GM13977 (cell line): ENCODE results near the gene UBE2V1.

ENCODE experiments used
- DNase-seq: peaks from one replicate; pipeline ENCODE4 v3.0.0; 2012; ENCODE audit warnings: low spot score
- in situ Hi-C: fragments of 300-500 bp; cut with MboI; formaldehyde crosslinking; loops from one replicate; pipeline ENCODE4 v1.12.0; 2022; ENCODE audit warnings: low sequenced_read_pairs, low pct_unique_long_range_greater_than_20kb, mixed read lengths, inconsistent platforms; ENCODE audit not compliant: unreplicated experiment
- TF ChIP-seq, protein P1 (sequence below): IDR thresholded peaks from 2 replicates; pipeline ENCODE4 v1.5.1; 2012; ENCODE audit warnings: mild to moderate bottlenecking, control low read depth; ENCODE audit not compliant: insufficient read depth; ENCODE audit errors: extremely low read depth, missing control alignments

The UBE2V1 gene

GRCh38 chr20:50149481-50150254 lies 36.7 kb upstream of the UBE2V1 start:
- TF ChIP-seq, protein P1, sequence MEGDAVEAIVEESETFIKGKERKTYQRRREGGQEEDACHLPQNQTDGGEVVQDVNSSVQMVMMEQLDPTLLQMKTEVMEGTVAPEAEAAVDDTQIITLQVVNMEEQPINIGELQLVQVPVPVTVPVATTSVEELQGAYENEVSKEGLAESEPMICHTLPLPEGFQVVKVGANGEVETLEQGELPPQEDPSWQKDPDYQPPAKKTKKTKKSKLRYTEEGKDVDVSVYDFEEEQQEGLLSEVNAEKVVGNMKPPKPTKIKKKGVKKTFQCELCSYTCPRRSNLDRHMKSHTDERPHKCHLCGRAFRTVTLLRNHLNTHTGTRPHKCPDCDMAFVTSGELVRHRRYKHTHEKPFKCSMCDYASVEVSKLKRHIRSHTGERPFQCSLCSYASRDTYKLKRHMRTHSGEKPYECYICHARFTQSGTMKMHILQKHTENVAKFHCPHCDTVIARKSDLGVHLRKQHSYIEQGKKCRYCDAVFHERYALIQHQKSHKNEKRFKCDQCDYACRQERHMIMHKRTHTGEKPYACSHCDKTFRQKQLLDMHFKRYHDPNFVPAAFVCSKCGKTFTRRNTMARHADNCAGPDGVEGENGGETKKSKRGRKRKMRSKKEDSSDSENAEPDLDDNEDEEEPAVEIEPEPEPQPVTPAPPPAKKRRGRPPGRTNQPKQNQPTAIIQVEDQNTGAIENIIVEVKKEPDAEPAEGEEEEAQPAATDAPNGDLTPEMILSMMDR: no peak
- in situ Hi-C loops: no loop called here
- DNase-seq: no peak

DNA sequence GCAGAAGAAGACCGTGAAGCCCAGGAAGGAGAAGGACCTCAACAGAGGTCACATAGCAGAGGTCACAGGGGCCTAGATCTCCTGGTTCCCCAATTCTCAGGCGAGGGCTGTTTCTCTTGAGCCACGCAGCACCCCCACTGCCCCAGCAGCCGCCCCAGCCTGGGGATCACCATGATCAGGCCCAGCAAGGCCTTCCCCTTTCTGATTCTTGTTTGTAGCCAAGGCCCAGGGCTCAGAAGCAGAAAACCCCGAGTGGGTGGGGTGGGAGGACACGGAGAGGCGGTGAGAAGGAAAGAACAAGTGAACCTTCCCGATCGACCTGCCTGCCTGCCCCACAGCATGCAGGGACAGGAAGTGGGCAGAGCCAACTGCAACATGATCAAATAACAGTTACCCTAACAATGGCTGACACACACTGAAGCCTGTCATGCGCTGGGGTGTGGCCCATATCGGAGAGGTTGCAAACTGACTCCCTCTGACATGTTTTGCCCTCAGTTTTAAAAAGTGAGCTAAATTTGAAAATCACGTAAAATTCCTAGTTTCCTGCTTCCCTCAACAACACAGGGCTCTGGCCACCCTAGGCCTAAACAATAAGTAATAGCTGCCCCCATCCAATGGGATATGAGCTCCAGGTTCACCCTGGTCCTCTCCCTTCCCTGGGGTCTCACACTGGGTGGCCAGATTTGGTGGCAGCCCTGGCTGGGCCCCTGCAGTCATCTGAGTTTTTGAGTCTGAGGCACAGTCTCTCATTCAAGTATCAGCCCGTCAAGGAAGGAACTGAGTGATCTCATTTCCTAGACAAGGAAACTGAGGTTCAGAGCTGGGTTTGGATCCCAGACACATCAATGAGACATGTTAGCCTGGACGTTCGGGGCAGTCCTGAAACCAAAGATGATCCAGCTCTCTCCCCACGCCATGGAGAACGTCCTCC lies 34.0 kb upstream of the UBE2V1 start:
- peak; percentile 75 for DNase-seq
- in situ Hi-C loops: no loop called here
- TF ChIP-seq, protein P1: no peak

DNA sequence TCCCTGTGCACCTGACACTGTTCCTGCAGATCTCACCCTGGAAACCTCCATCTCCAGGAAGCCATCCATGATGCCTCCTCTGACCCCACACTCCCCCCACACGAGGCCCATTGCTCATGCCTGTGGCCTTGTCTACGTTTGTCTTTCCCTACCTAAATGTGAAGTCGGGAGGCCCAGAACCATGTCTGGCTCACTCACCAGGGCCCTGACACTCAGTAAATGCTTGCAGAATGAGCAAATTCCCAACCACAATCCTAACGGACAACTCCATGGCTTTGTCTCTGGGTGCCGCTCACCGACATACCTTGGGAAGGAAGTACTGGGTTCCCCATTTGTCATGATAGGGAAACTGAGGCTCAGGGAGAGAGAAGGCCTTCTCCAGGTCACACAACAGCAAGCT lies 33.3 kb upstream of the UBE2V1 start:
- no peak for DNase-seq
- in situ Hi-C loops: no loop called here
- TF ChIP-seq, protein P1: no peak

DNA sequence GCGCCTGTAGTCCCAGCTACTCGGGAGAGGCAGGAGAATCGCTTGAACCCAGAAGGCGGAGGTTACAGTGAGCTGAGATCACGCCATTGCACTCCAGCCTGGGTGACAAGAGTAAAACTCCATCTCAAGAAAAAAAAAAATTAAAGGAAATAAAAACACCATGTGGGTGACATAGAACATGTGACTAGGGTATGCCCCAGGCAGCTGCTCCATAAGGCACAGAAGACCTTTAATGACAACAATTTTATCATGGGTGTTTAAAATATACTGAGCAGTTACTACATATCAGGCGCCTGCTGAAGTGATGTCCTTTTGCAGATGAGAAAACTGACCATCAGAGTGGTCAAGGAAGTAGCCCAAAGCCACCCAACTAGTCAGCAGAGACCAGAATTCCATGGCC lies 32.6 kb upstream of the UBE2V1 start:
- TF ChIP-seq, protein P1: no peak
- in situ Hi-C loops: no loop called here

DNA sequence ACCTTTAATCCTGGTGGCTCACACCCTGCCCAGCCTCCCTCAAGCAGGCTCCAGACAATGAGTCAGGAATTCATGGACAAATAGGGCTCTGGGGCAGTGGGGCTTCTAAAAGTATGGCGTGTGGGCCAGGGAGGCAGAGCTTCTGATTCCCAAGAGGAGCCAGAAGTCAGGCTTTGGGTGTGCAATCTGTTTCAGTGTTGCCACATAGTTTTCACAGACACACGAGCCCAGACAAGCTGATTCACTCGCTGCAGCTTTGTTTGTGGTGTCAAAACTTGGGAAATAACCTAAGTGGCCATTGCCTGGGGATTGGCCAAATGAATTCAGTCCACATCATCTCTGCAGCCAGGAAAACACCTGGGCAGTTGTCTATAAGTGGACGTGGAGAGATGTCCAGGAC lies 31.4 kb upstream of the UBE2V1 start:
- in situ Hi-C loops: no loop called here
- TF ChIP-seq, protein P1: no peak
- no peak for DNase-seq

More for the DNA sequence above, 32.6 kb upstream of the UBE2V1 start:
- DNase-seq: no peak

GRCh38 chr20:50142812-50143211 lies 29.9 kb upstream of the UBE2V1 start:
- in situ Hi-C loops: no loop called here
- no peak for DNase-seq
- TF ChIP-seq, protein P1: no peak
